ENCODE measurements around the gene PCGF6. TPM values are rescaled to one million over a fixed set of nuclear protein-coding genes. Genes with fewer than 3 reads are reported as not detected.

The PCGF6 gene
- total RNA-seq, 2 experiments from 2014 or later: 12.3 to 16.0 TPM

DNA sequence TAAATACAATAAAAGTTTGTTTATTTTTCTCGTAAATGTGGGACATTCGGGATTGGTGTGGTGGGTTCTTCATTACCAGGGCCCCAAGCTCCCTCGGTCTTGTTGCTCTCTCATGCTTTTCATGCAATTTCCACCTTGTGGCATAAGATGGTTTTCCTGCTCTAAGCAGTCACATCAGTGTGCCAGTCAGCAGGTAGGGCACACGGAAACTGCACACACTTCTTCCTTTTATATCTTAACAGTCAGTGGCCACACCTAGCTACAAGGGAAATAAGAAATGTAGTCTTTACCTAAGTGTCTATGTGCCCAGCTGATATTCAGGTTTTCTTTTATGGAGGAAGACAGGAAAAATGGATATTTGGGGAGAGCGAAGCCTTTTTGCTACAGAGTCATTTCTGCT is 23.3 kb upstream of the PCGF6 start:
- no peak overlapping the region for H3K27ac ChIP-seq (ENCODE audit: low read depth, low read length, poor library complexity, severe bottlenecking)
- H3K4me3 ChIP-seq (ENCODE audit: low read depth, low read length, poor library complexity, severe bottlenecking): no peak overlapping the region
- TF ChIP-seq, protein P1, sequence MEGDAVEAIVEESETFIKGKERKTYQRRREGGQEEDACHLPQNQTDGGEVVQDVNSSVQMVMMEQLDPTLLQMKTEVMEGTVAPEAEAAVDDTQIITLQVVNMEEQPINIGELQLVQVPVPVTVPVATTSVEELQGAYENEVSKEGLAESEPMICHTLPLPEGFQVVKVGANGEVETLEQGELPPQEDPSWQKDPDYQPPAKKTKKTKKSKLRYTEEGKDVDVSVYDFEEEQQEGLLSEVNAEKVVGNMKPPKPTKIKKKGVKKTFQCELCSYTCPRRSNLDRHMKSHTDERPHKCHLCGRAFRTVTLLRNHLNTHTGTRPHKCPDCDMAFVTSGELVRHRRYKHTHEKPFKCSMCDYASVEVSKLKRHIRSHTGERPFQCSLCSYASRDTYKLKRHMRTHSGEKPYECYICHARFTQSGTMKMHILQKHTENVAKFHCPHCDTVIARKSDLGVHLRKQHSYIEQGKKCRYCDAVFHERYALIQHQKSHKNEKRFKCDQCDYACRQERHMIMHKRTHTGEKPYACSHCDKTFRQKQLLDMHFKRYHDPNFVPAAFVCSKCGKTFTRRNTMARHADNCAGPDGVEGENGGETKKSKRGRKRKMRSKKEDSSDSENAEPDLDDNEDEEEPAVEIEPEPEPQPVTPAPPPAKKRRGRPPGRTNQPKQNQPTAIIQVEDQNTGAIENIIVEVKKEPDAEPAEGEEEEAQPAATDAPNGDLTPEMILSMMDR (conservative IDR thresholded peaks at IDR 0.05; ENCODE audit: low read length): no peak
- peaks cover 68% of the 10 kb centered on the region for H3K36me3 ChIP-seq (ENCODE audit: insufficient read depth, low read length)
- H3K4me2 ChIP-seq (ENCODE audit: low read length): no peak overlapping the region
- no peaks in the 10 kb centered on the region for H3K9me2 ChIP-seq (ENCODE audit: insufficient read depth, low read length)
- intact Hi-C loops (cut with micrococcal nuclease; ENCODE audit: unreplicated experiment): no loop called here
- ChIA-PET POLR2A (interaction anchor here (0.6 to 0.7 kb wide), 2 partner anchors 96 to 628 kb away, joined by 3 to 4 read pairs; no protein-coding TSS in a partner anchor), CTCF (ENCODE audit: unreplicated experiment) (no interaction called here)
- H2AFZ ChIP-seq (ENCODE audit: low read length): no peak overlapping the region
- no peaks in the 10 kb centered on the region for H4K20me1 ChIP-seq (ENCODE audit: insufficient read depth, low read length)
- no peaks in the 10 kb centered on the region for H3K9me3 ChIP-seq (ENCODE audit: low read length)
- no TSS peak for BruUV-seq (replicated peaks)
- peaks cover 17% of the 10 kb centered on the region for H3K4me1 ChIP-seq (ENCODE audit: insufficient read depth, low read length, poor library complexity, severe bottlenecking)
- peaks cover 25% of the 10 kb centered on the region for H3K79me2 ChIP-seq (ENCODE audit: insufficient read depth, low read depth, low read length)
- DNase-seq (ENCODE audit: low spot score): no peak

DNA sequence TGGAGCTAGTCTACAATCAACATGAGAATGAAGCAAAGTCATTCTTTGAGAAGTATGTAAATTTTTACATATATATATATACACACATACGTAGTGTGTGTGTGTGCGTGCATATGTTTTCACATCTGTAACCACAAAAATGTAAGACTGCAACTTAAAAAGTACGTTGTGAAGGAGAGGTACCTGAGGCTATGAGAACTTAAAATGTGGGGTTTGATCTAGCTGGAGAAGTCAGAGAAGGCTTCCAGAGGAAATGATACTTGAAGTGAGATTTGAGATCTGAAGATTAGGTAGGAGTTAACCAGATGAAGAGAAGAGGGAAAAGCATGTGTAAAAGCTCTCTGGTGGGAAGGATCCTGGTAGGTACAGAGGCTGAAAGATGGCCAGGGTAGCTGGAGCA is 22.6 kb upstream of the PCGF6 start:
- Histone ChIP-seq H3K79me2 (ENCODE audit: insufficient read depth, low read depth, low read length) (peaks cover 32% of the 10 kb centered on the region), H3K4me3 (ENCODE audit: low read depth, low read length, poor library complexity, severe bottlenecking) (no peak overlapping the region), H3K4me2 (ENCODE audit: low read length) (no peak overlapping the region), H3K4me1 (ENCODE audit: insufficient read depth, low read length, poor library complexity, severe bottlenecking) (peaks cover 20% of the 10 kb centered on the region), H3K27ac (ENCODE audit: low read depth, low read length, poor library complexity, severe bottlenecking) (no peak overlapping the region), H4K20me1 (ENCODE audit: insufficient read depth, low read length) (no peaks in the 10 kb centered on the region), H3K9me3 (ENCODE audit: low read length) (no peaks in the 10 kb centered on the region), H3K36me3 (ENCODE audit: insufficient read depth, low read length) (peaks cover 61% of the 10 kb centered on the region), H3K9me2 (ENCODE audit: insufficient read depth, low read length) (no peaks in the 10 kb centered on the region), H2AFZ (ENCODE audit: low read length) (no peak overlapping the region)
- CTCF ChIA-PET (ENCODE audit: unreplicated experiment): no interaction called here
- POLR2A ChIA-PET: no interaction called here
- TF ChIP-seq, protein P1 (conservative IDR thresholded peaks at IDR 0.05; ENCODE audit: low read length): no peak
- TF ChIP-seq EZH2phosphoT487 (IDR thresholded peaks at IDR 0.05; ENCODE audit: borderline replicate concordance, low read depth, low read length): no peak
- no TSS peak for BruUV-seq (replicated peaks)
- intact Hi-C loops (cut with micrococcal nuclease; ENCODE audit: unreplicated experiment): no loop called here
- no peak for DNase-seq (ENCODE audit: low spot score)

DNA sequence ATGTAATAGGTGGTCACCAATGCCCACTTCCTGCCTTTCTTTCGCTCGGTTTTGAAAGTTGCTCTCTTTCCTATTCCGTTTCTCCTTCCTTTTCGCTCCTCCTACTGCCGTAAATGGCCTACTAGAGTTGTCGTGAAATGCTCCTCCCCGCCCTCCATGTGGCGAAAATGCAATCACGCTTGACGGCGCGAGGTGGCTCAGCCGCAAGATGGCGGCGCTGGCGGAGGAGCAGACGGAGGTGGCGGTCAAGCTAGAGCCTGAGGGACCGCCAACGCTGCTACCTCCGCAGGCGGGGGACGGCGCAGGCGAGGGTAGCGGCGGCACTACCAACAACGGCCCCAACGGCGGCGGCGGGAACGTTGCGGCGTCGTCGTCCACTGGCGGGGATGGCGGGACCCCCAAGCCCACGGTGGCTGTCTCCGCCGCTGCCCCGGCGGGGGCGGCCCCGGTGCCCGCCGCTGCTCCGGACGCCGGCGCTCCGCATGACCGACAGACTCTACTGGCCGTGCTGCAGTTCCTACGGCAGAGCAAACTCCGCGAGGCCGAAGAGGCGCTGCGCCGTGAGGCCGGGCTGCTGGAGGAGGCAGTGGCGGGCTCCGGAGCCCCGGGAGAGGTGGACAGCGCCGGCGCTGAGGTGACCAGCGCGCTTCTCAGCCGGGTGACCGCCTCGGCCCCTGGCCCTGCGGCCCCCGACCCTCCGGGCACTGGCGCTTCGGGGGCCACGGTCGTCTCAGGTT is 17.0 kb upstream of the PCGF6 start, which contains the start of gene TAF5:
Gene TAF5, plus strand, starts transcription at position 195 of the 737 bp plus-strand sequence. Its CDS starts 14 bp downstream, at position 209.
- ChIA-PET POLR2A (interaction anchor here (0.7 to 3.0 kb wide), 3 partner anchors 13 to 532 kb away, joined by 3 to 17 read pairs (median 4); partner anchors contain the start of gene PCGF6), CTCF (ENCODE audit: unreplicated experiment) (no interaction called here)
- peak within 1 kb of the TSS; percentile 59 for H3K4me2 ChIP-seq (ENCODE audit: low read length)
- peak within 1 kb of the TSS; percentile 84 for H3K4me3 ChIP-seq (ENCODE audit: low read depth, low read length, poor library complexity, severe bottlenecking)
- peak within 1 kb of the TSS; percentile 65; the same call in 1 of the 2 replicates for H2AFZ ChIP-seq (ENCODE audit: low read length)
- peak within 1 kb of the TSS; percentile 73 for H3K27ac ChIP-seq (ENCODE audit: low read depth, low read length, poor library complexity, severe bottlenecking)
- no peaks in the 10 kb centered on the region for H3K9me3 ChIP-seq (ENCODE audit: low read length)
- TF ChIP-seq EZH2phosphoT487 (IDR thresholded peaks at IDR 0.05; ENCODE audit: borderline replicate concordance, low read depth, low read length): no peak
- TF ChIP-seq, protein P1 (conservative IDR thresholded peaks at IDR 0.05; ENCODE audit: low read length): no peak
- no TSS peak for BruUV-seq (replicated peaks)
- no peaks in the 10 kb centered on the region for H3K9me2 ChIP-seq (ENCODE audit: insufficient read depth, low read length)
- intact Hi-C loops (cut with micrococcal nuclease; ENCODE audit: unreplicated experiment): loop anchor here (1.0 to 2.0 kb wide), 2 partner anchors 17 to 28 kb away; partner anchors contain the start of genes ATP5MK, PCGF6 and PDCD11
- peaks cover 32% of the 10 kb centered on the region for H3K79me2 ChIP-seq (ENCODE audit: insufficient read depth, low read depth, low read length)
- peaks cover 7% of the 10 kb centered on the region; the same call in 1 of the 2 replicates for H3K36me3 ChIP-seq (ENCODE audit: insufficient read depth, low read length)
- H4K20me1 ChIP-seq (ENCODE audit: insufficient read depth, low read length): no peaks in the 10 kb centered on the region
- DNase-seq (ENCODE audit: low spot score): peak; percentile 98
- peaks cover 26% of the 10 kb centered on the region for H3K4me1 ChIP-seq (ENCODE audit: insufficient read depth, low read length, poor library complexity, severe bottlenecking)
